Stimulated activated CD4-positive, alpha-beta T cell treated with anti-CD3 and anti-CD28 coated beads, Interleukin-4, amount 100 ng/mL, for 24 hours (primary cell): ENCODE measurements around the gene CCDC146.
"Not testable (repeated sequence)": the region's sequence is repeated elsewhere in the genome, so short reads cannot be mapped to it uniquely, and the experiment has no call there.

ENCODE experiments used
- DNase-seq: peaks from one replicate; pipeline ENCODE4 v3.0.0-alpha.2; 2020

The CCDC146 gene

GRCh38 chr7:77247206-77247850, 124.9 kb downstream of the CCDC146 start:
- peak; percentile 92 for DNase-seq

- no peak for DNase-seq
Measured at GRCh38 chr7:77248154-77248553, 125.7 kb downstream of the CCDC146 start.

GRCh38 chr7:77252506-77252905, 130.1 kb downstream of the CCDC146 start:
- no peak for DNase-seq

DNA sequence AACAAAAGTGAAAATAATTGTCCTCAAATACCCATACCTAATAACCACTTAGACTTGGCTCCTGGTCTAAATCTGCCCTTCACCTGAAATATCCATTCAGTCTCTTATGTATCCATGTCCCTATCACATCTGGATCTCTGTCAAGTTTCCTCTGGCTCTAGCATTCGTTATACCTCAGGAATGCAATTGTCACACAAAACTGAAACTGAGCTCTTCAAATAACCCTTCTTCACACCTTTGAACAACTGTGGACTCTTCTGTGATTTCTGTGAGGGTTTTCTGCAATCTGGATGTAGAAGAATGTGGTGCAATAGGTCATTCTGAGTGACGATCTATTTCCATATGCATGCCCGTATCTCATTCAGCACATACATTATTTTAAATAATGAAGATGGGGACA, 130.7 kb downstream of the CCDC146 start:
- no peak for DNase-seq

DNA sequence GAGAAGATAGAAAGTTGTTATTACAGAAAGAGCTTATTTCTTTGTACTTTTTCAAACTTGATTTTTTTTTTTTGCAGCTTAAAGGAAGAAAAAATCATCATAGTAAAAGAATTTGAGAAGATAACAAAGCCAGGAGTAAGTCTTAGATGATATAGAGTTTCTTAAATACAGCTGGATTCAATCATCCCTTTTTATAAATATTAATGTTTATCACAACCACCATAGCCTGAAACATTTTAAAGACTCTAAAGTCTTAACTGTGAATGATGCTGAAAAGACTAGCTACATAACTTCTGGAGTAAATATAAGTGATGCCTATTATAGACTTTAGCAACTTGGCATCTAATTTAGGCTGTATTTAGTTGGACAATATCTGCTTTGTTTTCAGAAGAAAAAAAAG, 132.0 kb downstream of the CCDC146 start:
- DNase-seq, result no peak

GRCh38 chr7:77254915-77255314, 132.5 kb downstream of the CCDC146 start:
- DNase-seq, result no peak

DNA sequence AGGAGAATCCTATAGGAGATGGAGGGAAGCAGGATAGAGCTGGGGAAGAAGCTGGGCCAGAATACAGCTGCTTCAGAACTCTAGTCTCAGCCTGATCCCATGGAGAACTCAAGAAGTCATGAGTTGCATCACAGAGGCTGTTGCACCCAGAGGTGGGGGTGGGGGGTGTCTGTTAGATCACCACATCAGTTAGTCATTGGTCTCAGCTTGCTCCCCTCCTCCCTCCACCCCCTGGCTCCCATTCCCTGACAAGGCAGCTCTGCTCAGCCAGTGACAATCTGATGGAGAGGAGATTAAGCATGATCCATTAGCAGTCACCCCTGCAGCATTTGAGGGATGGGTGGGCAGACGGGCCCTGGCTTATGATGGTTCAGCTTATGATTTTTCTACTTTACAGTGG, 135.6 kb downstream of the CCDC146 start:
- DNase-seq, result no peak

DNA sequence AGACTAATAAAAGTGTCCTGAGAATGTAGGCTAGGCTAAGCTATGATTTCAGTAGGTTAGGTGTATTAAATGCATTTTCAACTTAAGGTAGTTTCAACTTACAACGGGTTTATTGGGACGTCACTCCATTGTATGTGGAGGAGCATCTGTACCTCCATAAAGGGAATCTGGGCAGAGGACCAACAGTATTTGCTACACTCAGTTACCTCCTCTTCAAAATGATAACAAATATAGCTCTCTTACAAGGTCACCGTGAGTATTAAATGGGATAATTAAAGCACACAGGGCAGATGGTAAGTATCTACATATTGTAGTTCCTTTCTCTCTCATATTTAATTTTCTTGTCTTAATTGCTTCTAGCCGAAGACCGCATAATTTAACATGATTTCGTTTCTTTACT, 136.2 kb downstream of the CCDC146 start:
- DNase-seq, result no peak

- DNase-seq, result no peak
Measured at GRCh38 chr7:77262316-77262715, 139.9 kb downstream of the CCDC146 start.

GRCh38 chr7:77265666-77266065, 143.3 kb downstream of the CCDC146 start:
- no peak for DNase-seq

GRCh38 chr7:77266291-77266794, 143.9 kb downstream of the CCDC146 start:
- DNase-seq, result no peak

GRCh38 chr7:77269360-77270093, 147.1 kb downstream of the CCDC146 start:
- no peak for DNase-seq

GRCh38 chr7:77270094-77270480, 147.7 kb downstream of the CCDC146 start:
- DNase-seq, result no peak

- DNase-seq, result no peak
Measured at GRCh38 chr7:77271766-77272165, 149.4 kb downstream of the CCDC146 start.

DNA sequence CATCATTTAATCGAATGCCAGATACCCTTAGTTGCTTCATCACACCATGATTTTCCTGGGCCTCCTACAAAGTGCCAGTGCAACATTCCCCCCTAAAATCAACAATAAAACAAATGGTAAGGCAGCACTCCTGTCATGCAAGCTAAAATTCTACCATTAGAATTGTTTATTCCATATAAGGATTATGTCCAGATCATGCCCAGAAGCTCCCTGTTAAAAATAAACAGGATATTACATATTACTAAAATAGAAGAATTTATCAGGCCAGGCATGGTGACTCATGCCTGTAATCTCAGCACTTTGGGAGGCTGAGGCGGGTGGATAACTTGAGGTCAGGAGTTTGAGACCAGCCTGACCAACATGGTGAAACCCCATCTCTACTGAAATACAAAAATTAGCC, 153.2 kb downstream of the CCDC146 start:
- not testable (repeated sequence) for DNase-seq

GRCh38 chr7:77276120-77276519, 153.7 kb downstream of the CCDC146 start:
- DNase-seq, result no peak

- no peak for DNase-seq
Measured at GRCh38 chr7:77281780-77282478, 159.5 kb downstream of the CCDC146 start.

DNA sequence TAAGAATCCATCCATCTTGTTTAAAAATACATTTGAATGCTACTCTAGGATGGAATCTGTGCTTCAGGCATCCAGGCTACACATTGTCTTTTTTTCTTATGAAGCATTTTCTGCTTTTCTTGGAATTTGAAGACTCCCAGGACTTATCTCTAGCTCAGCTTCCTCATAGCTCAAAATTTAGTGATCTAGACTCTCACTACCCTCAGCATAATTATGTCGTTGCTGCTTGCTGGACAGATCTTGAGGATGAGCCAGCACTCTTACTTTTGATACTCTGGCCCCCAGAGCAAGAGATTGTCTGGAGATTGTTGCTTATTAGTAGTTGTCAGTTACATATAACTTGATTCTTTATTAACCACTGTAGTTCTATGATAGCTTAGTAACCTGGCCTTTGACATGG, 160.5 kb downstream of the CCDC146 start:
- no peak for DNase-seq

DNA sequence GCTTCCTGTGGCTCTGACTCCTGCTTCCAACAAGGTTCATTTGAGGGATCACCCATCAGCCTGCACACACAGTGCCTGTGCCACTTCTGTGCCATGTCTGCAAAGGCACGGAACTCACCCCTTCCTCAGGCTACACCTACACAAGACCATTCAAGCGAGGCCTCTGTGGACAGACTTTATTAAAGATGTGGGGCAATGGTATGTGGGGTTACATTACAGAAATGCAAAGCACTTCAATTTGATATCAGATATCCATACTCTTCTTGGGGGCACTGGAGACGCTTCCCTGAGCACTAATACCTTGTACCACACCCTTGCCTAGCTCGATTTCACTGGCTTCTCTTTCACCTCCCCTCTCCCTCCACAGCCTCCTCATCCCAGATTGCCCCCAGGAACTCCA, 161.6 kb downstream of the CCDC146 start:
- no peak for DNase-seq

GRCh38 chr7:77284616-77285015, 162.2 kb downstream of the CCDC146 start:
- no peak for DNase-seq

DNA sequence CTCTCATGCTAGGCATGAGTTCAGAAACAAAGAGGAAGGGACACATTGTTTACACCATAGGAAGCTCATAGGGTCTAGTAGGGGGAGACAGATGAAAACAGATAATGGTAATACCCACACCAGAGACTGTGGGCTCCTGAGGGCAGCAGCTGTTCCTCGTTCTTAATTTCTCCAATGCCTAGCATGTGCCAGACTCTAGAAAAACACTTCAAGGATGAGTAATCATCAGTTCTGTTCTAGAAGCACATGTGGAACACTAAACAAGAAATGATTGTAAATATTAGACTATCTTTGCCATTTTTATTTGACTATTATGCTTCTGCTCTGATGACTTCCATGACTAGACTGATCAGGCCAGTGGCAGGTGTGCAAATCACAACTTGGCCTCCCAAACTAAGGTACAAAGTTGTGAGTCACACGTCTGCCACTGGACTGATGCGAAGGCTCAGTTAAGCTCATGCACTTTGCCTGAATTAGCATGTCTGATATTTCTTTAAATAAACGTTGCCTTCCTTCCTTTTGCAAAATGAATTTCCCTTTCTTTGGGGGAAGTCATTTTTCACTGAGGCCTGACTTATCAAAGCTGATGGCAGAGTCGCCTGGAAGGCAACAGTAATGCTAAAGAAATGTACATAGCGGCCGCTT, 166.4 kb downstream of the CCDC146 start:
- no peak for DNase-seq

DNA sequence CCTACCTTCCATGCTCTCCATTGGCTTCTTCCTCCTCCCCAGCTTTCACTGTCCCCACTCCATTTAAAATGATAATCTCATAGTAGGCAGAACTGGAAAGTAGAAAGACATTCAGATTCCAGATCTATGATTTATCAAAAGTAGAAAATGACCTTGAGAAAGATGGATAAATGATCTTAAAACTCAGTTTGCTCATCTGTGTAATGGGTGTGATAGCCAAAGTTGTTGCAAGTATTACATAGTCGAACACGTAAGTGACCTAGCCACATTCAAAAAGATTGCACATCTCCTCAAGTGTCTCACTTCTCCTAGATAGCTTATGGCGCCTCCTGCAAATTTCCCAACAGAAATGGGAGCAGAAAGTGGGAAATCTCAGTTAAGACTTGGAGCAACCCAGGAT, 167.0 kb downstream of the CCDC146 start:
- DNase-seq, result no peak

DNA sequence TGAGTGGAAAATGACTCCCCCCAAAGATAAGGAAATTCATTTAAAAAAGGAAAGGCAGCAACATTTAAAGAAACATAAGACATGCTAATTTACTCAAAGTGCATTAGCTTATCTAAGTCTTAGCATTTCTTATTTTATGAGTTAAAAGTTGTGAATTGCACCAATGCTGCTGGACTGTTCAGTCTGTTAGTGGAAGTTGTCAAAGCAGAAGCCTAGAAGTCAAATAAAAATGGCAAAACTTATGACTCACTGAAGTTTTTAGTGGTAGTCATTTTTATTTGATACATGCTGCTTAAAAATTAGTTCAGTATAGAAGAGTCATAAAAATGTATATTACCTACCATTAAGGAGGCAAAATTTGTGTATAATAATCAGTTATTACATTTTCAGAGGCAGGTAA, 168.0 kb downstream of the CCDC146 start:
- DNase-seq, result no peak
